ENCODE results near the gene ITIH3.

Gene ITIH3

DNA sequence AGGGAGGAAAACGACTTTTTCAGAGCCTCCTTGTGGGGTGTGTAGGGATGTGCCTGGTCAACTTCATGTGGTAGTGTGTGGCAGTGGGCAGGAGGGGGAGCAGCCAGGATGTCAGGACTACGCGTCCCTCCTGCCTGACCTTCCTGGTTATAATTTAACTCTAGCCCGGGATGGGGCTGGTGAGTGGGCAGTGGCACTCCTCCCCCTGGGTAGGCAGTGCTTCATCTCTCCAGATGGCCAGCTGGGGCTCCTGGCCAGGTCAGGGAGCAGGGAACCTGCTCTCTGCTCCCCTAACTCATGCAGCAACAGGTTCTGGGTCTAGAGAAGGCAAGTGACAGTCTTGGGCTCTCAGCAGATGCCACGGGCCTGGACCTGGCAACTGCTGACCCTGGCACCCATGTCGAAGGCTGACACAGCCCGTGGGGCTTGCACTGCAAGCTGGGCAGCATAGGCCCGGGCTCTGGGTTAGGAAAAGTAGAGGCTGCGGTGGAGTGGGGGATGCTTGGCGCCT lies 33.3 kb downstream of the ITIH3 start:
- no peak for DNase-seq

DNA sequence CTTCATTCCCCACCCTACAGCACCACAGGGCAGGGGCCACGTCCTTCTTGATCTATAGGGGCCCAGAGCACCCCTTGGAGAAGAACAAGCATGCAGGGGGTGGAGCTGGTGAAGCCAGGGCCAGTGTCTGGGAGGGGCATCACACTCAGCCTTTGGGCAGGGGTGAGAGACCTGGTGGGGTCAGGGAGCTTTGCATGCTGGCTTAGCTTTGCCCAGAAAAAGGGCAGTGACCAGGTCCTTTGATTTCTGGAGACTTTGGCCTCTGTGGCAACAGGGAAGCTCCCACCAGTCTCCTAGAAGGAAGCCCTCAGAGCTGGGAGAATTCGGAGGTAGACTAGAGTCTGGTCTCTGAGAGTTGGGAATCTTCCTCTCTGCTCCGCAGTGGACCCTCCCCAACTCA lies 34.9 kb downstream of the ITIH3 start:
- DNase-seq: no peak

DNA sequence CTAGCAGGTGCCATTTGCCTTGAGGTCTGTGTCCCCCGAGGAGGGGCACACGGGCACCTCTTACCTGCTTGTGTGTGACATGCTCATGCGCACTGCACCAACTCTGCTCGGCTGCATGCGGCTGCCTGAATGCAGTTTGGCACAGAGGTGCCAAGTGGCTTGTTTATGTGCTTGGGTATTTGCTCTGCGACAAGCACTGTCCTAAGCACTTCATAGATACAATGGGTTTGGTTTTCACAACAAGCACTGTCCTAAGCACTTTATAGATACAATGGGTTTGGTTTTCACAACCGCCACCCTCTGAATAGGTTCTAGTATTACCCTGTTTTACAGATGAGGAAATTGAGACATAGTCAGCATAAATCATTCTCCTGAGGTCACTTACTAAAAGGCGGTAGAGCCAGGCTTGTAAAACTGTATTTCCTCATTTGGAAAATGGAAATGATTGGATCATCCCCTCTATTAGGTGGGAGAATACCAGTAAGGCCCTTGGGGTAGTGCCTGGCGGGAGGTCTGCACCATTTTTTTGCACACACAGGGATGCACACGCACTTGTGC lies 35.4 kb downstream of the ITIH3 start:
- DNase-seq: no peak

DNA sequence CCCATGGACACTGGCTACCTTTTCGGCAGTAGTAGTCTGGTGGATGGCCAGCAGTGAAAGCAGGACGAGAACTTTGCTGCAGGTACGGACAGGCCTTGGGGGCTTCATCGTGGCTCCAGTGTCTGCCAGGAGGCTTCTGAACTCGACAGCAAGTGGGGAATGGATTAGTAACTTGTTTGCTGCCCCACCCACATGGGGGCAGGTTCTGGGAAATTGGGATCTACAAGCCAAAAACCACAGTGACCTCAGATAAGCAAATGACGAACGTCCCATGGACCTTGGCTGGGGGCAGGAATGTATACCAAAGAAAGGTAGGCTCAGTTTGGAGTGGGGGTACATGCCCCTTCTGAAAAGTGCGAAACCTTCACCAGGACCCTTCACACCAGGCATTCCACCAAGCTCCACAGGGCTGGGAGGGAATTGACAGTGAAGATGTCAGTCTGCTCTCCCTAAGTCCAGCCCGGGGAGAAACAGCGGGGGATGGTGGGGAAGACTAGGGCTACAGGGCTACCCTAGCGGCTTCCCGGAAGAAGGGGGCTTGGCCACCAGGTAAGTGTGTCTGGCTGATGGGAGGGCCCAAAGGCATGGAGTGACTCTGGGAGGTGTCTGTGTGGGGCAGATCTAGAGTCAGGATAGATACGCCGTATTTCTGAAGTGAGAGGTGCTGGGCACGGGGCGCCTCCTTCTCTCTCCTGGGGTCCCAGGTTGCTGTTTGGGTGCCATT lies 36.1 kb downstream of the ITIH3 start, which contains the start of gene ITIH4:
TSS of gene ITIH4 (minus strand) at position 138 of the 724 bp plus-strand sequence. CDS start at position 108, 30 bp downstream.
- DNase-seq: no peak

DNA sequence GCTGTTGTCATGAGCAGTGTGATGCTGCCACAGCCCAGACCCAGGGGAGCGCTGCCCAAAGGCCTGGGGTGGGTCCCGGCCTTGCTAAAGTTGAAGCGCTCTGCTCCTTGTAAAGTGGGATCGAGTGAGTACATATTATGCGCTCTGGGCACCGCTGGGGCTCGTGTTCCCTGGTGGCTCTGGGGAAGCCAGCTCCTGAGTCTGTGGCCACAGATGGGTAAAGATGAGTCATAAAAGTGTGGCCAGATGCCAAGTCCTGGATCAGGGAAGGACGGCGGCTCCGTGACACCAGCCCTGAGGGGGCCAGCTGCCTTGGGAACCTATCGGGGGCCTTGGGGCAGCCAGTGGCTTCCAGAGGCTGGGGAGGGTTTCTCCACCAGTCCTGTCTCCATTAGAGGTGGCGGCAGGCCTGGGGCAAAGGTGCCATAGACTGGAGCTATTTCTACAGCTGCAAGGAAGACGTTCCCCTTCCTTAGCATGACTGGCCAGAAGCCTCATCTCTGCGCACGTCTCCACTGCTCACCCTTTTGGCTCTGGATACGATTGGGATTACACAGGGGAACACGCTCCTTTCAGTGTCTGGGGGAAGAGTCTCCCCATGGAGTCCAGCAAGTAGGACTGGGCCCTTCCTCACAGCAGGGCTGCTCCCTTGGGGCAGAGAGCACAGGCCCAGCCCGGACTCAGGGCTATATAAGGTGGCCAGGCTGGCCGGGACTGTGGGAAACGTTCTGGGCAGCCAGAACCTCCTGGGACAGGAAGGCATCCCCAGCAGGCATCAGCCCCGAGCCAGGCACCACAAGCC lies 37.1 kb downstream of the ITIH3 start:
- peak; percentile 79 for DNase-seq

DNA sequence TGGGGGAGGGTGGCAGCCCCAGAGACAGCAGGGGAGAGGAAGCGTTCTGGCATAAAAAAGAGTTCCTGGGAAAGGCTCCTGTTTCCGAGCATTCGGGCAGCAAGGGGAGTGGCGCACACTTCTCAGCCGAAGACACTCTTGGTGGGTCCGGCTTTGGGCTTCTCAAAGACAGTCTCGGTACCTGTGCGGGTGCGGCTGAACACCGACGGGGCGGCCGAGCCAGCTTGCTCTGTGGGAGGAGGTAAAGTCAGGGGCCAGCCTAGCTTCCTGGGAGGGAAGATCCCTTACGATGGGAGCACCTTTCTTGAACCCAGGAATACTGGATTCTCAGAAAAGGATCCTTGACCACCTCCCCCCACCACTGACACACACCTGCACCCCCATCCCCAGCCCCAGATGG lies 38.6 kb downstream of the ITIH3 start:
- DNase-seq: no peak

DNA sequence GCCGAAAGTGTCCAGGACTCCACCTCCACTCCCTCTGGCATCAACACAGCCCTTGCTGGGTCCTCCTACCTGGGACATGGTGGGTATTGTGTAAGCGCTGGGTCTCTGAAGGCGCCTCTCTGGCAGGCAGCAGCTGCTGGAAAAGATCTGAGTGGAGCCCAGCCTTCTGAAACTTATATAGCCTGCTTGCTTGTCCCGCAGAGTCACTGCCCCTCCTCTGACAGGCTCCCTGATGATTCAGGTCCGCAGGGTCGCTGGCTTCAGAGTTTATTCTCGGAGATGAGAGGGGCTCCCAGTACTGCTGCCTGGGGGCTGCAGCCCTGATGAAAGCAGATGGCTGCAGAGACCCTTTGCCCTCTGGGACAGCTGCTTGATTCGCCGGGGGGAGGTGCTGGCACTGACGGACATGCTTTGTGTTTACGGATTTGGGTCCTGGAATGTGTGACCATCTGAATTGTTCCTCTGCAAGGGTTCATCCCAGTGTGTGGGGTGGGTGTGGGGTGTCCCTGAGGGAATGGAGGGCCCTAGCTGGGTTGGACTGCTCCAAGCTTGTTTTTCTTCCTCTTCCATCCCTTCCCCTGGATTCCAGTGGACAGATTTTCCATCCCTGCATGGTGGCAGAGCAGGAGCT lies 40.4 kb downstream of the ITIH3 start, which contains the start of gene MUSTN1:
TSS of gene MUSTN1 (minus strand) at position 149 of the 631 bp plus-strand sequence. CDS start at position 78, 71 bp downstream.
- peak; percentile 12 for DNase-seq

DNA sequence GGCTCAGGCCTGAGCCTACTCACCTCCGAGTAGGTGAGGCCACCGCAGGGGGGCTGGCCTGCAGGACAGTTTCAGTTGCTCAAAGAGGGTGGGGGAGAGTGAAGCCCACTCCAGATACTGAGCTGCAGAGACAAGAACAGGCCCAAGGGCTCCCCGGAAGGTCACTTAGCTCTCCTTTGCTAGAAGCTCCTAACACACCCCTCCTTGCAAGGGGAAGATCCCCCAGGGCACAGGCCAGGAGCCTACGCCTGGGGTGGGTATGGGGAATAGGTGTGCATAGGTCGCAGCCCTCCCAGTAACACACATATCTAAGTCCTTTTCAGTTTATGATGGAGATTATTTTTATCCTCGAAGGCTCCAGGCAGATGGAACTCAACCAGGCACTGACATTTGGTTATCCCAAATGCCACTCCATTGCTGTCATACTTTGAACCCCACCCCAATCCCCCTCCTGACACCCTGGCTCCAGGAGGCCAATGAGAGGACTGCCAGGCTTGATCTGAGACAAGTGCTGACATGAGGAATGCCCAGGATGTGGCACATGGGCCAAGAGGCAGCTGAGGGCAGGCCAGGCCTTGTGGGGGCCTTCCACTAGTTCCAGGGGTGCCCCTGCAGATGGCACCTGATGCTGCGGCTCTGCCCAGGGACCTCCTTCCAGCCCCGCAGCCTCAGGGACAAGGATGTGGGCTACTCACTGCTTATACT lies 41.3 kb downstream of the ITIH3 start:
- no peak for DNase-seq

DNA sequence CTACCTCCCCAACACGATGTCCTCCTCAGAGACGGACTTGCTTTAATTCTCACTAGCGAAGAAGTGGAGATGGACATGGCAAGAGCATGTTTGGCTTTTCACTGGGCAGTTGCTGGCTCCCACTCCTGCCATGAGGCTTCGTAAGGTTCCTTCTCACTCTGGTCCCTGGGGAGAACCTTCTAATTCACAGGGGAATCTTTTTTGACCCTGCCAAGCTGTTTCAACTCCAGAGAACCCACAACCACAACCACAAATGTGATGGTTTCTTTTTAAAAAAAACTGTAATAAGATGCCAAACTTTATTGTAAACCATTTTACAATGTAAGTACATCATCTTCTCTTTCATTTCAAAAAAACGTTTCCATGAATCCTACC lies 41.9 kb downstream of the ITIH3 start:
- no peak for DNase-seq

DNA sequence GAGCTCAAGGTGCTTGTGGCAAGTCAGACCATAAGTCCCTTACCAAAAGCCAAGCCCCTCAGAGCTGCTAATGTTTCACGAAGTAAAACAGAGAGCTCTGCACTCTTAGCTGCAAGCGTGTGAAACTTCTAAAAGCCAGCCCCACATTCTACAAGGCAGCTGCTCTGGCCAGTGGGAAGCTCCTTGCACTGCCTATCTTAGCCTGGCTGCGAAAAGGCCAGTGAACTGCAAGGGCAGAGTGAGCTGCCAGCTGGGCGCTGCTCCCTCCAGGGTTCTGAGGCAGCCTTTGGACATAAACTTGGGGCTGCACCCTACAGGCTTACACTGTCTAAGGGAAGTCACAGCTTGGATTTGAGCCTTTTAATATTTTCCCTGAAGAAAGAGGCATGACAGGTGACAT lies 42.4 kb downstream of the ITIH3 start:
- no peak for DNase-seq

DNA sequence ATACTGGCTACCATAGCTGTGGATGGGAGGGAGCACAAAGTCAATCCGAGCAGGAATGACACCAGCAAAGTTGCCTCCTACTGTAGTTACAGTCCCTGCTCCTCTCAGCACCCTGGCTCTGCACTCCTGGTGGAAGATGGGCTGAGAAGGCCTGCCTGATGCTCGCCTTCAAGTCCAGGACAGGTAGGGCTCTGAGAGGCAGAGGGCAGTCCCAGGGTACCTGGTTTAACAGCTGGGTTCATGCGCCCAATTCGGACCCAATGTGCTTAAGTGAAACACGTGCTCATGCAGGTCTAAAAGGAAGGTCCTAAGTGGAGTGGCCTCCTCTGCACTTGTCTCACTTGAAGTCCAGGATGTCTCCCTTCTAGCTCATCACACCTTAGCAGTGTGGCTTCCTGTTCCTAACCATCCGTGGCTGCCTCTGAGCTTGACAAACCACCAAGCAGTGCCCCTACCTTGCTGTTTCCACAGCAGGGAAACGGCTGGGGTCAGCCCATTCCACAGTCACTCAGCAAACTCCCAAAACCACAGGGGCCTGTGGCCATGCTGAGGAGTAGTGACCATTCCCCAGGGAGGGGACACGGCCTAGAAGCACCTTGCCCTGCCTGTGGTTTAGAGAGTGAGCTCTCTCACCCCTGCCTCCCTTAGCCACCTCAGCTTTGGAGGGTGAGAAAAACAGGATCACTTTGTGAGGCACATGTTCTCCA lies 44.1 kb downstream of the ITIH3 start:
- DNase-seq: no peak

DNA sequence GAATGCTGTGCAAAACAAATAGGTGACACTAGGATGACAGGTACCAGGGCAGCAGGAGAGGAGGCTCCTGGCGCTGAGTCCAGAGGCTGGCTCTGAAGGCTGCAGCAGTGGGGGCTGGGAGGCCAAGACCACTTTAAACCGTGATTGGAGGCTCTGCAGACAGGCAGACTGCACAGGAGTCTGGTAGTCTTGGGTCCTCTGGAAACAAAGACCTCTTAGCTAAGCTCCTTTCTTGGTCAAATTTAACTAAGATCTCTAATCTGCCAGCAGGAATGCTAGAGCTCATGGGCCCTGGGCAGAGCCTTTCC lies 44.6 kb downstream of the ITIH3 start:
- DNase-seq: no peak

DNA sequence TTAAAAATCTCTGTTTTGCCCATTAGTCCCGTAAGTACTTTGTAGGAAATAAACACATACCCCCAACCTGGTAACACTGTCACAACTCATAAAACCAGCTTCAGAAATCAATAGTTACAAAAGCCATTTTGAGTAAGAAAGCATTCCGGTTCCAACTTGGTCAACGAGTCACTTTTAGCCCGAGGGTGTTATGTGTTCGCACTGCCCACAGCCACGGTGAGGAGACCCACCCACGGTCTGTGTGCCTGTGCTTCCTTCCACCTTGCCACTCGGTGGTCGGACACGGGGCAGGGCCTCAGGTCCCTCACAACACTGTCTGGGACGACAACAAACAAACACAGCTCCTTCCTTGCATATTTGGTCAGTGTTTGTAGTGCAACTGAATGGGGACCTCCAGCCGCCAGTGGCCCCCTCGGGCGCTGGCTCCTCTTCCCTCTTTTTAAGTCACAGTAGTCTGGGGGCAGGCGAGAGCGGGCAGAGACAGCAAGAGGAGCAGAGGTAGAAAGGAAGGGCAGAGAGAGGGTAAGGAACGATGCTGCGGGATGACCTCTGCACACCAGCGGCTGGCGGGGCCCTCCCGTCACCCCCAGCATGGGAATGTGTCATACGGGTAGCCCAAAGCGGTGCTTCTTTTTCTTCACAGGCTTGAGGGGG lies 45.4 kb downstream of the ITIH3 start:
- no peak for DNase-seq

DNA sequence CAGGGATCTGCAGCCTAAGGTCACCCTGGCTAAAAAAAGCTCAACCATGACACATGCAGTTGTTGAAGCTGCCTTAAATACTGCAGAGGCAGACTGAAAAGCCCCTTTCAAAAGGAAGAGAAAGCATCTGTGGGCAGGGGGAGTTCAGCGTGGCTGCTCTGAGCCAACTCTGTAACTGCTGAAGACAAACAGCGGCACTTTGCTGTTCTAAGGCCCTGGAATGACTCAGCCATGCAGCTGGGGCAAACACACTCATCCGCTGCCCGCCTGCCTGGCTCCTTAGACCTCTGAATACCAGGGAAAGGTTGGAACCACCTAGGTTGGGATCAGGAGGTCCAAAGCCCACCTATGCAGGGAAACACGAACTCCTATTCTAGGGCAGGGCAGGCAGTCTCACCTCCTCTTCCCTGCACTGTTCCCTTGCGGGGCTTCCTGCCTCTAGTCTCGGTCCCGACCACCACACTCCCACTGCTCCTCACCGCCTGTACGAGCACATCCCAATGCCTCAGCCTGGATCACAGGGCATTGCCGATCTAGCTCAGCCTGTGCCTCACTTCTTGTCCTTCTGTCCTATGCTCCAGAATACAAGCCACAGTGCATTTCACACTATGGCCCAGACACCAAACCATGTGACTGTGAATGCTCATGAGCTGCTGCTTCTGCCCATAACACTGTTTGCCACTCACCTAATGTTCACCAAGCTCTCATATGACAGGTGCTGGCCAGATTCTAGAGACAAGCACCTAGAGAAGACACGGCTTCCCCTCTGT lies 46.8 kb downstream of the ITIH3 start:
- no peak for DNase-seq

DNA sequence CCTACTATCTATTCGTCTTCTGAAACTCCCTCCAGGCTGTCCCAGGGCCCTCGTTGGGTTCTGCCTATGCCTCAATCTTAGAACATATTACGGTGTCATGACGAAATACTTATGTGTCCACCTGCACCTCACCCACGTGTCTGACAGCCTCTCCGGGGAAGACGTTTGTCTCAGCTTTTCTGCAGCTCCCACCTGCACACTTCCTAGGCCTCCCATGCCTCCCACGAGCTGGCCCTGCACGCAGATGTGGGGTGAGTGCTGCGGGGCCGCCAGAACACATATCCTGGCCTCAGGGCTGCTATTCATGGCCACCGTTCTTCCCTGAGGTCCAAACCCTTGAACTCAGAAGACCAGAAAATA lies 47.4 kb downstream of the ITIH3 start:
- DNase-seq: no peak

DNA sequence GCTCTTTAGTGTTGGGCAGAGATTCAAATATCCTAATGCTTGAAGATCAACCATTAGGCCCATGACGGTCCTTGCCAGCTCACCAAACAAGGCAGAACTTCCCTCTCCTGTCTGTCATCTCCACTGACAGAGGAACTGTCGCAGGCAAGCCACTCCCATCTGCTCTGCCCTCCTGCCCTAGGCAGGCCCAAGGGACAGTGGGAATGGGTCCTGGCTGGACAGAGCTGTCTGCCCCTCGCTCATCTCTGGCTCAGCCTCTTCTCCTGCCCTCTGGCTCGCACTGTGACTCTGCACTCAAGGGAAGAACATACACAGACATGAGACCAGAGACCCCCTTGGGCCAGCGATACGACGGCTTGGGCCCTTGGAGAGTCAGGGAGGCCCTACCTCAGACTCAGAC lies 47.8 kb downstream of the ITIH3 start:
- DNase-seq: no peak

DNA sequence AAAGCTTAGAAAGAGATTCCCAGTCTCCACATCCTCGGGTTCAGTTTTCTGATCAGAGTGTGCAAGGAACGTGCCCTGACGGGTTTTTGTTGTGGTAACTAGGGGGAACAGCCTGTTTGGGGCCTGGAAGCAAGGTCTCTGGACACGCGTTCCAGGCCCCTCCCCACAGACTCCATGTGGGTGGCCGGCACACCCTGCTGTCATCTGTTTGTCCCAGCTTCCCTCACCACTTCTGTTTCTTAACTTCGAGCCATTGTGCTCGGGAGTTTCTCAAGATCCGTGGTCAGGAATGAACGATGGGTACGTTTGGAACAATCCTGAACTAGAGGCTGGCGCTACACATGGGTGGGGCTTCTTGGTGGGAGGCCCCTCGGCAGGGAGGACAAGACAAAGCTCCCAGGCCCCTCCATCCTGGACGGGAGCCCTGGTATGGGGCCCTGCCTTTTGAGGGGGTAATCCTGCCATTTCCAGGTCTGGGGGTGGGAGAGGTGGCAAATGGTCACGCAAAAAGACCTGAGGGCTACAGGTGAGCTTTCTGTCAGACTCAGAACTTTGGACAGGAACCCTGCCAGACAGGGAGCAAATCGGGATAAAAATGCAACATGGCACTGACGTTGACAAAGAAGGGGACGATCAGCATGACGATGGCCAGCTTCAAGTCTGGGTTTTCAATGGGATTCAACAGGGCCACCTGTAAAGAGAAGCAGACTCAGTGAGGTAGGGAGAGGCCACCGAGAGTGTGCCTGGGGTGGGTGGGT lies 48.7 kb downstream of the ITIH3 start:
- no peak for DNase-seq

DNA sequence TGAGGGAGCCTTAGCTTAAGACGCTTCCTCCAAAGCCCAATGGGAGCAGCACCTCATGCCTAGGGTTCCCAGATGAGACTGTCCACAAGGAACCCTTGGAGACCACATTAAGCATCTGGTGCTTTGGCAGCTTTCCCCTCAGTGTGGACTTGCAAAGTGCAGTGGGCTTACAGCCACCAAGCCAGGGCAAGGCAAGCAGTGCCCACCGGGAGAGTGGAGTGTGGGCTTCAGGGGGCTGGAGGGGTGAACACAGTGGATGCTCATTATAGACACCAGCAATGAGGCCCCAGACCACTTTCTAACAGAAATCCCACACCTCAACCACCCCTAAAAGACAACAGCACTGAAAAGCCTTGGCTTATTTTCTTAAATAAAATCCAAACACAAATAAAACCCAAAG lies 49.3 kb downstream of the ITIH3 start:
- no peak for DNase-seq

DNA sequence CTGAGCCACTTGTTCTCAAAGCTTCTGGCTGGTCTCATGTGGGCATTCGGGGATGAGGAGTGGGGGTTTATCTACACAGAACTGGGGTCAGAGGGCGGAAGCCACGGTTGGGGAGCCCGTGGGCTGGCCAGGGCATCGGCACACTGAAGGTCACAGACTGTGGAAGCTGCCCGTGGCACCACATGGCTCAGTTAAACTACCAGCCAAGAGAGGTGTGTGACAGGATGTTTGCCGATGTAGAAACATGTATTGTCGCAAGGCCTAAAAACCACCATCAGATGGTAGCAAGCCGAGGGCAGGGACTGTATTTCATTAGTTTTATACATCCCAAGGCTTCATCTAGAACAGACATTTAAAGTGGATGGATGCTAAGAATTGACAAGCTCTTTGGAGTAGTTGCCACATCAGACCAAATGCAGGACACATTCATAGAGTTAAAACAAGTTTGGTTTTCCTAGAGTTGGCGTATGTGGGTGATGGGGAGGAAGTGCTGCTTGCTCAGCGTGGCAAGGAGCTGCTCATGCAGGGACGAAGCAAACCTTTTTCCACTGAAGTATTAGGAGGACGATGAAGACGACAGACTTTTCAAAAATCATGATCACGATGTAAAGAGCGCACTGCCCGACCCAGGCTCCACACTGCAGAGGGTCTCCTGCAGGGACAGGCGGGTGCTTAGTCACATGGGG lies 49.8 kb downstream of the ITIH3 start:
- no peak for DNase-seq

Measured in fibroblast of skin of right biceps (primary cell).